IMR-90 (cell line): Measurements from ENCODE around the gene CD19. TPM values are rescaled to one million over a fixed set of nuclear protein-coding genes. Genes with fewer than 3 reads are reported as not detected.

Source experiments
- ATAC-seq: fragments of 200-7000 bp; cut with Tn5 transposase; 2 replicates; pipeline ENCODE4 v1.9.1; 2020; ENCODE audit warnings: low read depth, mild to moderate bottlenecking, moderate library complexity
- BruUV-seq: library from RNA; stranded (reverse); fragments of 400-500 nt; replicated peaks from 2 replicates; lab custom pipeline; 2021; lab: Mats Ljungman, UMichigan
- CTCF ChIA-PET: fragments of 300-600 bp; formaldehyde crosslinking; extraction: SDS; loops from one replicate; lab custom pipeline; 2021; ENCODE audit warnings: antibody characterized with exemption; lab: Yijun Ruan, JAX
- POLR2A ChIA-PET: fragments of 300-600 bp; sonication (Branson Sonifier 250); formaldehyde crosslinking; loops from one replicate; lab custom pipeline; 2022; ENCODE audit warnings: antibody characterized with exemption; ENCODE audit not compliant: unreplicated experiment; lab: Charles Lee
- DNase-seq: peaks from one replicate; pipeline ENCODE4 v3.0.0; 2013
- H2AFZ ChIP-seq: replicated peaks from 2 replicates; pipeline ENCODE3; 2013; ENCODE audit warnings: low read length, mild to moderate bottlenecking; ENCODE audit not compliant: poor library complexity
- H2AK5ac ChIP-seq: 2 replicates; pipeline ENCODE4 v1.6.1; 2013; ENCODE audit warnings: low read depth, low read length, inconsistent platforms
- H2AK9ac ChIP-seq: replicated peaks from 2 replicates; pipeline ENCODE3; 2013; ENCODE audit warnings: mild to moderate bottlenecking, low read depth, low read length, moderate library complexity; ENCODE audit not compliant: poor library complexity
- H2BK120ac ChIP-seq: 2 replicates; pipeline ENCODE4 v1.6.1; 2013; ENCODE audit warnings: low read depth, low read length, inconsistent platforms
- H2BK15ac ChIP-seq: 3 replicates; pipeline ENCODE4 v1.6.1; 2013; ENCODE audit warnings: low read depth, low read length, inconsistent platforms
- H2BK20ac ChIP-seq: 2 replicates; pipeline ENCODE4 v1.6.1; 2013; ENCODE audit warnings: low read depth, mild to moderate bottlenecking, inconsistent platforms, low read length, moderate library complexity
- H2BK5ac ChIP-seq: 2 replicates; pipeline ENCODE4 v1.6.1; 2013; ENCODE audit warnings: mild to moderate bottlenecking, low read depth, low read length, inconsistent platforms; ENCODE audit not compliant: poor library complexity, severe bottlenecking
- H3K14ac ChIP-seq: replicated peaks from 2 replicates; pipeline ENCODE4 v1.6.1; 2013; ENCODE audit warnings: low read depth, low read length, inconsistent platforms
- H3K18ac ChIP-seq: 2 replicates; pipeline ENCODE4 v1.6.1; 2013; ENCODE audit warnings: low read depth, low read length, control low read depth
- H3K23ac ChIP-seq: 2 replicates; pipeline ENCODE4 v1.6.1; 2013; ENCODE audit warnings: low read depth, low read length, inconsistent platforms
- H3K27ac ChIP-seq: 2 replicates; pipeline ENCODE4 v1.5.1; 2013; ENCODE audit warnings: mild to moderate bottlenecking, control low read depth, low read length; ENCODE audit not compliant: insufficient read depth
- H3K27me3 ChIP-seq: 2 replicates; pipeline ENCODE4 v1.6.1; 2013; ENCODE audit warnings: low read length; ENCODE audit not compliant: control insufficient read depth, insufficient read depth
- H3K36me3 ChIP-seq: 2 replicates; pipeline ENCODE4 v1.6.1; 2013; ENCODE audit warnings: low read length, mixed read lengths; ENCODE audit not compliant: control insufficient read depth, insufficient read depth
- H3K4ac ChIP-seq: 2 replicates; pipeline ENCODE4 v1.6.1; 2013; ENCODE audit warnings: low read depth, low read length, inconsistent platforms
- H3K4me1 ChIP-seq: 2 replicates; pipeline ENCODE4 v1.6.1; 2013; ENCODE audit warnings: low read length, mixed read lengths; ENCODE audit not compliant: control insufficient read depth, insufficient read depth
- H3K4me2 ChIP-seq: 2 replicates; pipeline ENCODE4 v1.6.1; 2013; ENCODE audit warnings: low read depth, mild to moderate bottlenecking, control low read depth, low read length, moderate library complexity
- H3K4me3 ChIP-seq: 2 replicates; pipeline ENCODE4 v1.5.1; 2013; ENCODE audit warnings: low read depth, mild to moderate bottlenecking, control low read depth, low read length, moderate library complexity; ENCODE audit not compliant: insufficient read depth
- H3K56ac ChIP-seq: 2 replicates; pipeline ENCODE4 v1.6.1; 2013; ENCODE audit warnings: low read length, inconsistent platforms; ENCODE audit not compliant: insufficient read depth; ENCODE audit errors: extremely low read depth
- H3K79me1 ChIP-seq, 2 experiments: 2 replicates each; pipeline ENCODE4 v1.6.1; 2013; ENCODE audit warnings: low read length in 2 of 2, inconsistent platforms in 1 of 2, low read depth in 1 of 2
- H3K9ac ChIP-seq: 2 replicates; pipeline ENCODE4 v1.6.1; 2013; ENCODE audit warnings: low read depth, low read length, control low read depth
- H3K9me1 ChIP-seq: 2 replicates; pipeline ENCODE4 v1.6.1; 2013; ENCODE audit warnings: low read length, inconsistent platforms; ENCODE audit not compliant: insufficient read depth
- H3K9me3 ChIP-seq: 2 replicates; pipeline ENCODE4 v1.6.1; 2013; ENCODE audit warnings: low read length; ENCODE audit not compliant: control insufficient read depth, insufficient read depth
- H4K20me1 ChIP-seq: 2 replicates; pipeline ENCODE4 v1.6.1; 2013; ENCODE audit warnings: low read length, inconsistent platforms; ENCODE audit not compliant: insufficient read depth
- H4K5ac ChIP-seq: 2 replicates; pipeline ENCODE4 v1.6.1; 2013; ENCODE audit warnings: mild to moderate bottlenecking, low read depth, low read length, control low read depth
- H4K8ac ChIP-seq, 2 experiments: 2 replicates each; pipeline ENCODE4 v1.6.1; 2013; ENCODE audit warnings: low read depth in 2 of 2, low read length in 2 of 2, control low read depth in 1 of 2, inconsistent platforms in 1 of 2
- H4K91ac ChIP-seq: 2 replicates; pipeline ENCODE4 v1.6.1; 2013; ENCODE audit warnings: low read depth, low read length, inconsistent platforms; ENCODE audit not compliant: insufficient read depth
- CEBPB ChIP-seq: IDR thresholded peaks from 2 replicates; pipeline ENCODE4 v1.6.1; 2012; ENCODE audit warnings: low read depth, low read length, improper control_type of control experiment
- CHD1 ChIP-seq: IDR thresholded peaks from 2 replicates; pipeline ENCODE4 v1.6.1; 2012; ENCODE audit warnings: low read depth, low read length, improper control_type of control experiment
- ELK1 ChIP-seq: fragments of 150-350 bp; IDR thresholded peaks from 2 replicates; pipeline ENCODE4 v1.6.1; 2016; ENCODE audit warnings: low read depth, mild to moderate bottlenecking, low read length, moderate library complexity, borderline replicate concordance
- FOS ChIP-seq: fragments of 150-350 bp; IDR thresholded peaks from 2 replicates; pipeline ENCODE4 v1.6.1; 2016; ENCODE audit warnings: low read depth, low read length
- MAFK ChIP-seq: IDR thresholded peaks from 2 replicates; pipeline ENCODE4 v1.6.1; 2012; ENCODE audit warnings: low read depth, low read length, improper control_type of control experiment
- MAZ ChIP-seq: IDR thresholded peaks from 2 replicates; pipeline ENCODE4 v1.6.1; 2012; ENCODE audit warnings: low read depth, mild to moderate bottlenecking, low read length, improper control_type of control experiment, moderate library complexity, borderline replicate concordance
- MXI1 ChIP-seq: IDR thresholded peaks from 2 replicates; pipeline ENCODE4 v1.6.1; 2012; ENCODE audit warnings: low read depth, mild to moderate bottlenecking, low read length, moderate library complexity, borderline replicate concordance
- NFE2L2 ChIP-seq: fragments of 150-350 bp; IDR thresholded peaks from 2 replicates; pipeline ENCODE4 v1.6.1; 2016; ENCODE audit warnings: low read depth, mild to moderate bottlenecking, low read length
- POLR2A ChIP-seq: IDR thresholded peaks from 2 replicates; pipeline ENCODE4 v1.6.1; 2012; ENCODE audit warnings: mild to moderate bottlenecking, low read depth, low read length
- RAD21 ChIP-seq: IDR thresholded peaks from 2 replicates; pipeline ENCODE4 v1.6.1; 2012; ENCODE audit warnings: low read length, improper control_type of control experiment
- RFX5 ChIP-seq: IDR thresholded peaks from 2 replicates; pipeline ENCODE4 v1.8.0; 2012; ENCODE audit warnings: low read depth, mild to moderate bottlenecking, low read length, moderate library complexity
- SMC3 ChIP-seq: fragments of 150-350 bp; IDR thresholded peaks from 2 replicates; pipeline ENCODE4 v1.6.1; 2016; ENCODE audit warnings: low read depth, mild to moderate bottlenecking, antibody characterized with exemption, low read length, moderate library complexity
- WGBS, 2 experiments: methylation state at CpG; one replicate each; pipeline versions ENCODE4 v1.1.5 to v1.1.7; 2013; ENCODE audit warnings: missing lambda C conversion rate in 2 of 2; ENCODE audit not compliant: insufficient read length in 1 of 2; ENCODE audit errors: extremely low coverage in 2 of 2; 5-methylcytosine and 5-hydroxymethylcytosine counted together
- dilution Hi-C: fragments of 300-500 bp; cut with HindIII; formaldehyde crosslinking; loops from one replicate; pipeline ENCODE4 v1.14.3; 2018; ENCODE audit warnings: low sequenced_read_pairs; ENCODE audit not compliant: unreplicated experiment
- in situ Hi-C: fragments of 300-500 bp; cut with MboI; formaldehyde crosslinking; loops from 3 replicates; pipeline ENCODE4 v1.14.3; 2019; ENCODE audit warnings: low sequenced_read_pairs, inconsistent platforms, mixed read lengths
- intact Hi-C: fragments of 100-400 bp; cut with micrococcal nuclease; formaldehyde crosslinking; loops from 2 replicates; pipeline ENCODE4 v1.10.0; 2022
- polyA plus RNA-seq, 3 experiments: library from polyadenylated mRNA; depleted of rRNA; stranded (reverse); fragments of >200 nt; gene quantifications; 2 replicates each; pipeline ENCODE4 v1.2.3, GENCODE V29; 2012; ENCODE audit warnings: low replicate concordance in 1 of 3
- total RNA-seq: library from RNA; depleted of rRNA; stranded (reverse); fragments of >200 nt; gene quantifications from 2 replicates; pipeline ENCODE4 v1.2.3, GENCODE V29; 2012

The CD19 gene
- total and polyA plus RNA-seq, 2 of the 4 experiments (the other 2 are of a cell fraction) = not detected

GRCh38 chr16:28913946-28914724, 17.6 kb upstream of the CD19 start:
- no peaks in the 10 kb centered on the region for H3K4me1 ChIP-seq
- TF ChIP-seq CEBPB (no peak), MAFK (no peak), SMC3 (no peak), MXI1 (no peak), CHD1 (no peak), ELK1 (no peak), FOS (no peak), RFX5 (no peak), POLR2A (no peak), RAD21 (no peak), MAZ (no peak), NFE2L2 (no peak)
- in situ Hi-C loops (no loop called here), dilution Hi-C loops (no loop called here), intact Hi-C loops (no loop called here)
- ChIA-PET CTCF (interaction anchor here (0.9 kb wide), 1 partner anchor 10 kb away, joined by 3 read pairs; no protein-coding TSS in a partner anchor), POLR2A (no interaction called here)
- no peak overlapping the region for H4K91ac ChIP-seq
- 98% methylated on average over 10 of the region's 29 CpGs; no CpG with 5 or more reads in 1 of the 2 experiments for WGBS, 2 experiments
- H3K27me3 ChIP-seq = no peaks in the 10 kb centered on the region
- H2BK120ac ChIP-seq = no peak overlapping the region
- H3K9ac ChIP-seq = no peak overlapping the region
- H3K9me1 ChIP-seq = no peaks in the 10 kb centered on the region; the same call in 1 of the 2 replicates
- H2AFZ ChIP-seq = no peak overlapping the region
- no peak overlapping the region for H2BK20ac ChIP-seq
- no peak overlapping the region for H2AK5ac ChIP-seq
- 0 out of 4 replicates have a peak, but pooled peaks cover 0 to 6% of the 10 kb centered on the region in 2 experiments for H3K79me1 ChIP-seq
- no peak overlapping the region for H2AK9ac ChIP-seq
- no peak overlapping the region for H2BK15ac ChIP-seq
- no peak overlapping the region for H3K4me3 ChIP-seq
- DNase-seq = no peak
- H3K4me2 ChIP-seq = no peak overlapping the region
- no peak overlapping the region for H3K18ac ChIP-seq
- H3K23ac ChIP-seq = no peak overlapping the region
- H4K8ac ChIP-seq = no peak overlapping the region
- H4K20me1 ChIP-seq = no peaks in the 10 kb centered on the region
- no peak for ATAC-seq
- no TSS peak for BruUV-seq
- H3K27ac ChIP-seq = no peak overlapping the region
- no peaks in the 10 kb centered on the region for H3K9me3 ChIP-seq
- H3K36me3 ChIP-seq = peaks cover 31% of the 10 kb centered on the region
- H3K14ac ChIP-seq = no peak overlapping the region
- no peak overlapping the region for H2BK5ac ChIP-seq
- H3K56ac ChIP-seq = no peak overlapping the region
- no peak overlapping the region for H4K5ac ChIP-seq
- H3K4ac ChIP-seq = no peak overlapping the region
